ENCODE measurements around the gene LTB4R2.
A peak's percentile ranks its signal among the peaks of the same experiment; 100 is the strongest.

LTB4R2 gene

GRCh38 chr14:24269910-24270536 lies 39.9 kb upstream of the LTB4R2 start:
- Histone ChIP-seq H3K4me1 (ENCODE audit: control insufficient read depth, insufficient read depth, low read length) (peaks cover 18% of the 10 kb centered on the region), H3K9me3 (ENCODE audit: control insufficient read depth, low read length) (no peaks in the 10 kb centered on the region), H3K36me3 (ENCODE audit: control insufficient read depth, insufficient read depth, low read length) (no peaks in the 10 kb centered on the region), H3K4me3 (ENCODE audit: low read length) (no peak overlapping the region), H3K27me3 (ENCODE audit: control insufficient read depth, insufficient read depth, low read length) (no peaks in the 10 kb centered on the region), H3K9ac (ENCODE audit: low read length) (no peak overlapping the region)

GRCh38 chr14:24270537-24271133 lies 39.3 kb upstream of the LTB4R2 start:
- H3K4me1 ChIP-seq (ENCODE audit: control insufficient read depth, insufficient read depth, low read length) = peaks cover 18% of the 10 kb centered on the region
- H3K4me3 ChIP-seq (ENCODE audit: low read length) = peak overlapping the region; percentile 52

GRCh38 chr14:24271134-24271833 lies 38.7 kb upstream of the LTB4R2 start, which contains the start of gene RABGGTA:
TSS of gene RABGGTA (minus strand) at chr14:24271597. CDS start at chr14:24271115, 482 bp downstream.
- Histone ChIP-seq H3K36me3 (ENCODE audit: control insufficient read depth, insufficient read depth, low read length) (no peaks in the 10 kb centered on the region), H3K9me3 (ENCODE audit: control insufficient read depth, low read length) (no peaks in the 10 kb centered on the region), H3K4me3 (ENCODE audit: low read length) (peak within 1 kb of the TSS; percentile 52), H3K4me1 (ENCODE audit: control insufficient read depth, insufficient read depth, low read length) (peaks cover 18% of the 10 kb centered on the region), H3K9ac (ENCODE audit: low read length) (peak within 1 kb of the TSS; percentile 98), H3K27me3 (ENCODE audit: control insufficient read depth, insufficient read depth, low read length) (no peaks in the 10 kb centered on the region)

More at GRCh38 chr14:24270537-24271133, 39.3 kb upstream of the LTB4R2 start:
- Histone ChIP-seq H3K9me3 (ENCODE audit: control insufficient read depth, low read length) (no peaks in the 10 kb centered on the region), H3K27me3 (ENCODE audit: control insufficient read depth, insufficient read depth, low read length) (no peaks in the 10 kb centered on the region), H3K9ac (ENCODE audit: low read length) (peak overlapping the region; percentile 98), H3K36me3 (ENCODE audit: control insufficient read depth, insufficient read depth, low read length) (no peaks in the 10 kb centered on the region)

GRCh38 chr14:24271834-24272263 lies 38.1 kb upstream of the LTB4R2 start:
- Histone ChIP-seq H3K9ac (ENCODE audit: low read length) (peak overlapping the region; percentile 98), H3K9me3 (ENCODE audit: control insufficient read depth, low read length) (no peaks in the 10 kb centered on the region), H3K4me1 (ENCODE audit: control insufficient read depth, insufficient read depth, low read length) (peaks cover 18% of the 10 kb centered on the region), H3K4me3 (ENCODE audit: low read length) (peak overlapping the region; percentile 52), H3K27me3 (ENCODE audit: control insufficient read depth, insufficient read depth, low read length) (no peaks in the 10 kb centered on the region), H3K36me3 (ENCODE audit: control insufficient read depth, insufficient read depth, low read length) (no peaks in the 10 kb centered on the region)

- H3K9me3 ChIP-seq (ENCODE audit: control insufficient read depth, low read length) = no peaks in the 10 kb centered on the region
- H3K9ac ChIP-seq (ENCODE audit: low read length) = no peak overlapping the region
- peaks cover 18% of the 10 kb centered on the region for H3K4me1 ChIP-seq (ENCODE audit: control insufficient read depth, insufficient read depth, low read length)
- H3K36me3 ChIP-seq (ENCODE audit: control insufficient read depth, insufficient read depth, low read length) = no peaks in the 10 kb centered on the region
- H3K4me3 ChIP-seq (ENCODE audit: low read length) = no peak overlapping the region
- H3K27me3 ChIP-seq (ENCODE audit: control insufficient read depth, insufficient read depth, low read length) = no peaks in the 10 kb centered on the region
Observed at GRCh38 chr14:24272467-24272866, 37.5 kb upstream of the LTB4R2 start.

GRCh38 chr14:24273422-24273998 lies 36.4 kb upstream of the LTB4R2 start:
- no peaks in the 10 kb centered on the region for H3K27me3 ChIP-seq (ENCODE audit: control insufficient read depth, insufficient read depth, low read length)
- H3K4me1 ChIP-seq (ENCODE audit: control insufficient read depth, insufficient read depth, low read length) = peaks cover 18% of the 10 kb centered on the region
- no peaks in the 10 kb centered on the region for H3K9me3 ChIP-seq (ENCODE audit: control insufficient read depth, low read length)
- no peaks in the 10 kb centered on the region for H3K36me3 ChIP-seq (ENCODE audit: control insufficient read depth, insufficient read depth, low read length)
- no peak overlapping the region for H3K9ac ChIP-seq (ENCODE audit: low read length)
- H3K4me3 ChIP-seq (ENCODE audit: low read length) = no peak overlapping the region

- H3K4me3 ChIP-seq (ENCODE audit: low read length) = no peak overlapping the region
- H3K27me3 ChIP-seq (ENCODE audit: control insufficient read depth, insufficient read depth, low read length) = no peaks in the 10 kb centered on the region
- no peaks in the 10 kb centered on the region for H3K36me3 ChIP-seq (ENCODE audit: control insufficient read depth, insufficient read depth, low read length)
- no peak overlapping the region for H3K9ac ChIP-seq (ENCODE audit: low read length)
- H3K9me3 ChIP-seq (ENCODE audit: control insufficient read depth, low read length) = no peaks in the 10 kb centered on the region
- H3K4me1 ChIP-seq (ENCODE audit: control insufficient read depth, insufficient read depth, low read length) = peaks cover 18% of the 10 kb centered on the region
Observed at GRCh38 chr14:24274101-24274543, 35.8 kb upstream of the LTB4R2 start.

- no peak overlapping the region for H3K9ac ChIP-seq (ENCODE audit: low read length)
- H3K36me3 ChIP-seq (ENCODE audit: control insufficient read depth, insufficient read depth, low read length) = no peaks in the 10 kb centered on the region
- H3K4me1 ChIP-seq (ENCODE audit: control insufficient read depth, insufficient read depth, low read length) = peaks cover 8% of the 10 kb centered on the region
- no peak overlapping the region for H3K4me3 ChIP-seq (ENCODE audit: low read length)
- H3K9me3 ChIP-seq (ENCODE audit: control insufficient read depth, low read length) = no peaks in the 10 kb centered on the region
- no peaks in the 10 kb centered on the region for H3K27me3 ChIP-seq (ENCODE audit: control insufficient read depth, insufficient read depth, low read length)
Observed at GRCh38 chr14:24277071-24277470, 32.9 kb upstream of the LTB4R2 start.

- Histone ChIP-seq H3K4me3 (ENCODE audit: low read length) (no peak overlapping the region), H3K9ac (ENCODE audit: low read length) (no peak overlapping the region), H3K9me3 (ENCODE audit: control insufficient read depth, low read length) (no peaks in the 10 kb centered on the region), H3K27me3 (ENCODE audit: control insufficient read depth, insufficient read depth, low read length) (no peaks in the 10 kb centered on the region), H3K36me3 (ENCODE audit: control insufficient read depth, insufficient read depth, low read length) (no peaks in the 10 kb centered on the region), H3K4me1 (ENCODE audit: control insufficient read depth, insufficient read depth, low read length) (peaks cover 8% of the 10 kb centered on the region)
Observed at GRCh38 chr14:24277606-24278321, 32.2 kb upstream of the LTB4R2 start.

GRCh38 chr14:24278424-24278823 lies 31.5 kb upstream of the LTB4R2 start:
- Histone ChIP-seq H3K27me3 (ENCODE audit: control insufficient read depth, insufficient read depth, low read length) (no peaks in the 10 kb centered on the region), H3K36me3 (ENCODE audit: control insufficient read depth, insufficient read depth, low read length) (no peaks in the 10 kb centered on the region), H3K9me3 (ENCODE audit: control insufficient read depth, low read length) (no peaks in the 10 kb centered on the region), H3K4me3 (ENCODE audit: low read length) (no peak overlapping the region), H3K4me1 (ENCODE audit: control insufficient read depth, insufficient read depth, low read length) (peaks cover 8% of the 10 kb centered on the region), H3K9ac (ENCODE audit: low read length) (no peak overlapping the region)

GRCh38 chr14:24279301-24280186 lies 30.4 kb upstream of the LTB4R2 start:
- Histone ChIP-seq H3K36me3 (ENCODE audit: control insufficient read depth, insufficient read depth, low read length) (no peaks in the 10 kb centered on the region), H3K4me1 (ENCODE audit: control insufficient read depth, insufficient read depth, low read length) (peaks cover under 1% of the 10 kb centered on the region), H3K4me3 (ENCODE audit: low read length) (no peak overlapping the region), H3K9me3 (ENCODE audit: control insufficient read depth, low read length) (no peaks in the 10 kb centered on the region), H3K9ac (ENCODE audit: low read length) (no peak overlapping the region), H3K27me3 (ENCODE audit: control insufficient read depth, insufficient read depth, low read length) (no peaks in the 10 kb centered on the region)
